ENCODE results near the gene RNF114.

RNF114 gene

DNA sequence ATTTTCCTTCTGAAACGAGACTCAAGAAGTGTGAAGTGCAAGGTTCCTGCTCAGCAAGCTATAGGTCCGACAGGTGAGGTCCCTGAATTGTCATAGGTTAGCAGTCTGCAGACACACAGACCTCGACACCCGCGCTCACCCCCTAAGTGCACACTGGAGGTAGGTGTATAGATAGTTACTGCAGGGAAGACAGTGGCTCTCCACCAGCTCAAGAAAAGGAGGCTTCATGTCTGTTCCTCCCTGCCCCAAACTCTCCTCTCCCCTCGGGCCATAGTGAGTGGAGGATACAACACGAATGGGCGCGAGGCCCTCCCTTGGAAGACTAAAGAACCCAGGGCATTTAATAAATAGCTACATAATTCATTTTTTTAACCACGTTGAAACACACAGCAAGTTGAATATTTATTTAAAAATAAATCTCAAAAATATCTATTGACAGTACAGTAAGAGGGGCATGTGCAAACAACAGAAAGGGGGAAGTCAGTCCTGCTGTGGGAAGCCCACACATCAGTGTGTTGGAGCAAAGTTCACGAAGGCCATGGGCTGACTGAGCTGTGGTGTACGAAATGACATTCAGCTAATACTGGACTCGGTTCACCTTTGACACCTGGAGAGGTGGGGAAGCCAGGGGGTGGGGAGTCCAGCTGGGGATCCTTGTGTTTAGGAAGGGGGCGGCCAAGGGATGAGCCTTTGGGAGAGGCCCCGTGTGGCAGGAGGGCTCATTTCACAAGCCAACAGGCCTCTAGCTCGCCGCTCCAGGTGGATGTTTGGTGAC is 31.6 kb upstream of the RNF114 start:
- FAIRE-seq (no peak), DNase-seq (ENCODE audit: low spot score) (no peak)

DNA sequence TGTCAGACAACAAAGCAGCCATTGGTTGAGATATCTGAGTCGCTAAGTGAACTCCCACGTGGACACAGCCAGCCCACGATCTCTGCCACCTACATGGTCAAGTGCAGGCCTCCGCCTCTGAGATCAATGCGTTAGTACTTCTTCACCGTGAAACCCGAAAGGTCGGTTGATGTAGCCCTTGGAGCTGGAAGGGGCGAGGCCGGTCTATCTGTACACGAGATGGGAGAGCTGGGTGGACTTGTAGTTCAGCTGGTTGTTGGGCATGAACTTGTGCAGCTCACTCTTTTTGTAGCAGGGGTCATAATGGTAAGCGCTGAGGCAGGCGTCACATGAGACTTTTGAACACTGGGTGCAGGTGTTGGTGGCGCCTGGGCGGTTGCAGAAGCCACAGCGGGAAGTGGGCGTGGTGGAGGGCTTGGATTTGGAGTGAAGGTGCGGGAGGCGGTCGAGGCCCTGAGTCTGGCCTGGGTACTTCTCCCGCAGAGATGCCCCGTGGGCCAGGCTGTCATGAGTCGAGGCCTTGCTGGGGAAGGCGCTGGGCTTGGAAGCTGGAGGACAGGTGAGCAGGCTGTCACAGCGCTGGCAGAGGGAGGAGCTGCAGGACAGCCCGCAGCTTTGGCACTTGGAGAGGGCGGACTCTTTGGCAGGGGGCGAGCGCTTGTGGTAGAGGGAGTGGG is 30.6 kb upstream of the RNF114 start:
- FAIRE-seq (no peak), DNase-seq (ENCODE audit: low spot score) (no peak)

GRCh38 chr20:49906101-49906604 is 30.0 kb upstream of the RNF114 start:
- no peak for FAIRE-seq
- DNase-seq (ENCODE audit: low spot score), result no peak

GRCh38 chr20:49906615-49907154 is 29.5 kb upstream of the RNF114 start:
- no peak for FAIRE-seq
- no peak for DNase-seq (ENCODE audit: low spot score)

DNA sequence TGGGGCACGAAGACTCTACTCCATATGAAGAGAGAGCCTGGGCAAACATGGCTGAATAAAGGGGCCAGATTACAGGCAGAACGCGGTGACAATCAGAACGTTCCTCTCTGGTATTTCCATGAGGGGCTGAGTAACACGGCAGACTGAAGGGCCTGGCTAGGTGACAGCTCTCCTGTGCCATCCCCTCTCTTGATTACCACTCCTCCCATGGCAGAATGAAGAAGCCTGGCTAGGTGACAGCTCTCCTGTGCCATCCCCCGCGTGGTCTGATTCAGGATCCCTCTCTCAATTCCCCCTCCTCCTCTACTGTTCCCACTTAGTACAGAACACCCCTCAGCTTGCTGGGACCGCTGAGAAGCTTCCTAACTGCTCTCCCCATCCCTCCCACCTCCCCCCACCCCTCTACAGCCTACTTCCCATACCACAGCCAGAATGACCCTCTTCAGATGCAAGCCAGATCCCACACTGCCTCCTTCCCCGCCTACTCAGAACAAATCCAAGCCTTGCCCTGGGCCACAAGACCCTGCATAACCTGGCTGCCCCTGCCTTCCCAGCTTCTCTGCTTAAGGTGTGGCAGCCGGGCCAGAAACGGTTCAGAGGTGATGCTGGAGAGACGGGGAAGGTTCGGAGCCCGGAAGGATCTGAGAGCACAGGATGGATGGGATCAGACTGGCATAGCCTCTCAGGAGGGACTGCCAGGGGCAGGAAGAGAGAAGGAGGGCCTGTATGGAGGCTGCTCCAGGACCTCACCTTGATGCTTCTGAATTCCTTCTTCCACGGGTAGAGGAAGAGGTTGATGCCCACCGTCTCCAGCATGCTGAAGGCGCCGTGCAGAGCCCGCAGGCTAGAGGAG is 28.6 kb upstream of the RNF114 start:
- FAIRE-seq (no peak), DNase-seq (ENCODE audit: low spot score) (no peak)

DNA sequence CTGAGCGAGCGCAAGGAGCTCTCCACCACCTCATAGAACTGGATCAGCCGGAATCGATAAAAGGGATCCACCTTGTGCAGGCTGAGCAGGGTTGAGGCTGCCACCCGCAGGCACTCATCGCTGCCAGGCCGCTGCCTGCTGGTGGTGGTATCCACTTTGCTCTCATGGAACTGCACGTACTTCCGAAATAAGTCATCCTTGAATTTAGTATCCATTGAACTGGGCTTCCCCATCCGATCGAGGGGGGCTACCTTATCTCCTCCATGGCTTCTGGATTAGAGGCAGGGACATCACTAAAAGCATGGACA is 28.0 kb upstream of the RNF114 start:
- FAIRE-seq (no peak), DNase-seq (ENCODE audit: low spot score) (no peak)

GRCh38 chr20:49909499-49910339 is 26.5 kb upstream of the RNF114 start:
- DNase-seq (ENCODE audit: low spot score) (no peak), FAIRE-seq (no peak)

DNA sequence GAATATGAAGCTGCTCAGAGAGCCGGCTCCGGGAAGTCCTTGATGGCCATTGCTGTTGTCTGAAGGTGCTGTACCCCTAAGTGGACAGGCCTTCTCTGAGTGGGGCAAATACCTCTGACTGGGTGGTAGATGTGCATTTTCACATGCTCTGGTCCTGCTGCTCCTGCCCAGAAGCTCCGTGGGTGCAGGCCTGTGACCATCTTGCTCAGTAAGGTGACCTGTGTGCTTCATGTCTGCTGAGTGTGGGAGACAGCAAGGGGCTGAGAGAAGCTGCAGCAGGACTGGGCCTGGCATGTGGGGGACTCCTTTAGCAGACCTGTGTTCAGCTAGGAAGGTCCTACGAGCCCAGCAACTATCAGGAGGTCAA is 25.9 kb upstream of the RNF114 start:
- FAIRE-seq (no peak), DNase-seq (ENCODE audit: low spot score) (no peak)

DNA sequence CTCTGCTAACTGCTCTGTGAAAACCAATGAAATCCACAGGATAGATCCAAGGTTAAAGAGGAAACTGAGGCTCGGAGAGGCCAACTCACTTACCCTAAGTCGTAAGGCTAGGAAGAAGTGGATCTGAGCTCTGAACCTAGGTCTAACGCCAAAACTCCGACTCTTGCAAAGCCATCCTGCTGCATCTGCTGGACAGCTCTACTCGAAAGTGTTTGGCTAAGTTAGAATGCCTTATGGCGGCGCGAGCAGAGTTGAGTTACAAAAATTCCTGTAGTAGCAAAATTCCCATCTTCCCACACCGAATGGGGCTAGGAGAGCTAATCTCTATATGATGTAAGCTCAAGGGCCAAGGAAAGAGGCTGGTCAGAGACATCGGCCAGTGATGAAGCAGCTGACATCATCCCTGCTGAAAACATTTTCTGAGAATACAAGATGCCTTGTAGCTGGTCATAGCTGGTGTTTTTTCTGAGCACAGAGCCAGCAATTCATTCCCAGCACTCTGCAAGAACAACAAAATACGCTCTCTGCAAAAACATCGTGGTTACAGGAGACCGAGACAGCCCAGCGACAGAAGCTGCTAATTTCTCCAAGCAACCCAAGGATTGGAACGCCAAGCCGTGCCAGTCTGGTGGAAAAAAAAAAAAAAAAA is 22.7 kb upstream of the RNF114 start:
- DNase-seq (ENCODE audit: low spot score), result no peak
- no peak for FAIRE-seq

DNA sequence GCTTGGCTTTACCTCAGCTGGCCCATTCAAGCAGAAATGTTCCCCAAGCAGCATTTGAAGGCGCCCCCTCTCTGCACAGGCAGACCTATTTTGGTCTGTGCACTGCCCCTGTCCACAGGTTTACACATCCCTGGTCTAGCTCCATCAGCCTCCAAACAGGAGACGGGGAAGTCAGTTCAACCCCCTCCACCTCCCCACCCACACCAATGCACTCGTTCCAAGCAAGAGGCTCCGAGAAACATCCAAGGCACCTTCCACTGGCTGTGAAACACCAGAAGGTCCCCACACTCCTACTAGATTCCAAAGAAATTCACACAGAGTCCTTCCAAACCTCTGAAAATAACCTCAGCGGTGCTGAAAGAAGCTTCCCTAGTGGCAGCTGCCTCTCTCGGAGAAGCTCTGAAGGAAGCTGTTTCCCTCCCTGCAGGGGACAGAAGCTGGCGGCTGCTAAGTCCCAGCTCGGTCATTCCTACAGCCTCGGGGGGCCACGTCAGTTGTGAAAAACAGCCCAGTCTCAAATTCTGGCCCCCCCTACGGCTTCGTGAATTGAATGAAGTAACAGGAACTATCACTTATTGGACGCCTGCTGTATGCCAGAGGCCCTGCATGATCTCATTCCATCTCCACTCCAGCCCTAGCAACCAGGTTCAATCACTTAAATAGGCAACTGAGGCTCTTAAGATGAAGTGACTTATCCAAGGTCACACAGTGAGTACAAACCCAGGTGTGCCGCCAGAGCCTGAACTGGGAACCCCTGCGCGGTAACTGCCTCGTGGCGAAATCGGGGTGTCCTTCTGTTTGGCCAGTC is 21.7 kb upstream of the RNF114 start:
- FAIRE-seq (no peak), DNase-seq (ENCODE audit: low spot score) (peak; percentile 35)

DNA sequence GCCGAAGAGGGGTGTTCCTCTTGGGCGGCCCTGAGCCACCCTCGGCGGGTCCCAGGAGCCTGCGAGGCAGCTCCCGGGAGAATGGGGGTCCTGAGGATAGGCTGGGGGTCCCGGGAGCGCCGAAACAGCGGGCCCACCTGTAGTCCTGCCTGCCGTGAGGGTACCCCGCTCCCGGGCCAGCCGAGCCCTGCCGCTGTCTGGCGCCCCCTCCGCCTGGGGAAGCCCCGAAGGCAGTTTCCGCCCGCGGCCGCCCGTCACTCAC is 21.1 kb upstream of the RNF114 start:
- no peak for DNase-seq (ENCODE audit: low spot score)
- FAIRE-seq, result no peak

GRCh38 chr20:49915380-49916145 is 20.6 kb upstream of the RNF114 start, which contains the start of gene SPATA2:
Gene SPATA2 (minus strand): TSS chr20:49915529. CDS start chr20:49908490, 7,039 bp downstream.
- peak; percentile 93 for DNase-seq (ENCODE audit: low spot score)
- no peak for FAIRE-seq

DNA sequence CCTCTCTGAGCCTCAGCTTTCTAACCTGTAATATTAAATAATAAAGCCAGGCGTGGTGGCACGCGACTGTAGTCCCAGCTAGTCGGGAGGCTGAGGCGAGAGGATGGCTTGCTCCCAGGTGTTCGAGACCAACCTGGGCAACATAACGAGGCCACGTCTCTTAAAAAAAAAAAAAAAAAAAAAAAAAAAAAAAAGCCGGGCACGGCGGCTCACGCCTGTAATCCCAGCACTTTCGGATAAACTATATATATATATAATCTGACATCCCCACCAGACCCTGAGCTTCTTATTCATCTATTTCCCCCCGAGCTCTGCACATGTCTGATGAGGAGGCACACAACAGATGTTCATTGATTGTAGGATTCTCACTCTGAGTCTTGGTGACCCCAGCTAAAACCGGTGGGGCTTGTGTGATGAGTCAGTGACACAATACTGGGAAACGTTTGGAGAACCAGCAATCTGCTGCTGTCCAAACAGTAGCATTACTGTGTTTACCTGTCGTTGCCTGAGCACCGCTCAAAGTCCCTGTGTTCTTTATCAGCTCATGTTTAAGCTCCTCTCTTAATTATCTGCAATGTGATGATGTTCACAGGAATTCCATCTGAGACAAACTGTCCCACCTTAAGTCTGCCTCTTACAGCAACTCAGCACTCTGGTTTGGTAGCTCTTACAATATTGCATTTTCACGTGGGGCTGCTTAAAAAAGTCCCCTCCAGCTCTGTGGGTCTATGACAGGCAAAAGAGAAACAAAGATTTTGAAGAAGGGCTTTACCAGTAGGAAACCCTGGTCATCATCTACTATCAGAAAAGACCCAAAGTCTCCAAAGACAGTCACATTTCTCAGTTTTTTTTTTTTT is 19.8 kb upstream of the RNF114 start:
- FAIRE-seq, result no peak
- peak; percentile 70 for DNase-seq (ENCODE audit: low spot score)

DNA sequence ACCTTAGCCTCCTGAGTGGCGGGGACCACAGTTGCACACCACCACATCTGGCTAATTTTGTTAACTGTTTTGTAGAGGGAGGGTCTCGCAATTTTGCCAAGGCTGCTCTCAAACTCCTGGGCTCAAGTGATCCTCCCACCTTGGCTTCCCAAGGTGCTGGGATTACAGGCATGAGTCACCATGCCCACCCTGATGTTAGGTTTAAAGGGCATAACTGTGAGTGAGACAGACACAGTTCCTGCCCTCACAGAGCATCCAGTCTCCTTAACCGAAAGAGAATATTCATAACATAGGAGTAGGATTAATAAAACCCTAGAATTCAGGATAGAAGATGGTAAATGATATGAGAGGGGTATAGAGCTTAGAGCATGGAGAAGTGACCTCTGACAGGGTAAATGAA is 17.8 kb upstream of the RNF114 start:
- FAIRE-seq (no peak), DNase-seq (ENCODE audit: low spot score) (no peak)

DNA sequence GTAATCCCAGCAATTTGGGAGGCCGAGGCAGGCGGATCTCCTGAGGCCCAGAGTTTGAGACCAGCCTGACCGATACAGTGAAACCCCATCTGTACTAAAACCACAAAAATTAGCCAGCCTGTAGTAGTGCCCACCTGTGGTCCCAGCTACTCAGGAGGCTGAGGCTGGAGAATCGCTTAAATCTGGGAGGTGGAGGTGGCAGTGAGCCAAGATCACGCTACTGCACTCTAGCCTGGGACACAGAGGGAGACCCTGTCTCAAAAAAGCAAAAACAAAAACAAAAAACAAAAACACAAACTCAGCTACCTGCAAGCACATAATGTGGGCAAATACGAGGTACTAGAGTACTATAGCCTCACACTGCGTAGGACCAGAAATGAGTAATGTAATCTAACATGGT is 17.2 kb upstream of the RNF114 start:
- DNase-seq (ENCODE audit: low spot score) (no peak), FAIRE-seq (no peak)

GRCh38 chr20:49919461-49919860 is 16.7 kb upstream of the RNF114 start:
- DNase-seq (ENCODE audit: low spot score) (no peak), FAIRE-seq (no peak)

DNA sequence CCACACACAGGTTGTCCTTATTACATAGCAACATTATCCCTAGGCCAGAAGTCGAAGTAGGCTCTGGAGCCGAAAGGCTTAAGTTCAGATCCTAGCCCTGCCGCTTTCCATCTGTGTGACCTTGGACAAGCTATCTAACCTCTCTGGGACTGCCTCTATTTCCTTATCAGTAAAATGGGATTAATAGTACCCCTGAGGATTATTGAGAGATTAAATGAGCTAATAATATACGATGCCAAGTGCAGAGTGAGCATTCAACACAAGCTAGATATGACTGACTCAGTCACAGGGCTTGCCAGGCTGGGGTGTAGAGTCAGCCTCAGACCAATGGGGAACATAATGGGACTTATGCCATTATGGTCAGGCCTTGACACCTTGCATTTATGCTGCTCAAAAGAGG is 11.9 kb upstream of the RNF114 start:
- DNase-seq (ENCODE audit: low spot score) (no peak), FAIRE-seq (no peak)

DNA sequence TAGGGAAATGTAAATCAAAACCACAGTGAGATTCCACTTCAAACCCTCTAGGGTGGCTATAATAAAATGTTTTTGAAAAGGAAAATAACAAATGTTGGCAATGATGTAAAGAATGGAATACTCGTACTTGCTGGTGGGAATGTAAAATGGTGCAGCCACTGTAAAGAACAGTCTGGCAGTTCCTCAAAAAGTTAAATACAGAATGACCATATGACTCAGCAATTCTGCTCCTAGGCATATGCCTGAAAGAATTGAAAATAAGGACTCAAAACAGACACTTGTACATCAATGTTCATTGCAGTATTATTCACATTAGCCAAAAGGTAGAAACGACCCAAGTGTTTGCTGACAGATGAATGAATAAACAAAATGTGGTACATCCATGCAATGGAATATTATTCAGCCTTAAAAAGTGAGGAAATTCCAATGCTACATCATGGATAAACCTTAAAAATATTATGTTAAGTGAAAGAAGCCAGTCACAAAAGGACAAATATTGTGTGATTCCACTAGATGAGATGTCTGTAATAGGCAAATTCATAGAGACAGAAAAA is 10.2 kb upstream of the RNF114 start:
- FAIRE-seq, result no peak
- no peak for DNase-seq (ENCODE audit: low spot score)
